Keratinocyte (primary cell): ENCODE results near the gene STPG2. TPM values are rescaled to one million over a fixed set of nuclear protein-coding genes. Genes with fewer than 3 reads are reported as not detected.

Experiments used
- DNase-seq: peaks from one replicate; pipeline ENCODE4 v3.0.0-alpha.2; 2011; ENCODE audit warnings: low read depth, missing footprints, low spot score
- FAIRE-seq: peaks from 2 replicates; lab custom pipeline; 2011; peaks lifted over from hg19 to GRCh38; lab: Jason Lieb, UNC
- H2AFZ ChIP-seq: 2 replicates; pipeline ENCODE4 v1.6.0; 2012; ENCODE audit warnings: low read length, control low read depth, inconsistent platforms; ENCODE audit not compliant: control insufficient read depth
- H3K27ac ChIP-seq: 2 replicates; pipeline ENCODE4 v1.5.1; 2011; ENCODE audit warnings: low read length; ENCODE audit not compliant: control insufficient read depth, insufficient read depth
- H3K27me3 ChIP-seq: 3 replicates; pipeline ENCODE4 v1.6.0; 2011; ENCODE audit warnings: low read length; ENCODE audit not compliant: control insufficient read depth, insufficient read depth; ENCODE audit errors: extremely low read depth
- H3K36me3 ChIP-seq, 2 experiments: 2 replicates in 1 of 2; 3 replicates in 1 of 2; pipeline ENCODE4 v1.5.1; 2011; ENCODE audit warnings: low read length in 2 of 2, mild to moderate bottlenecking in 1 of 2; ENCODE audit not compliant: control insufficient read depth in 2 of 2, insufficient read depth in 2 of 2; ENCODE audit errors: extremely low read depth in 1 of 2
- H3K4me1 ChIP-seq: 3 replicates; pipeline ENCODE4 v1.5.1; 2011; ENCODE audit warnings: low read length; ENCODE audit not compliant: control insufficient read depth, insufficient read depth; ENCODE audit errors: extremely low read depth
- H3K4me2 ChIP-seq: 3 replicates; pipeline ENCODE4 v1.6.0; 2011; ENCODE audit warnings: low read depth, low read length; ENCODE audit not compliant: control insufficient read depth, insufficient read depth; ENCODE audit errors: extremely low read depth
- H3K4me3 ChIP-seq, 3 experiments: fragments of 200-600 bp in 1 of 3; sonication (generic) in 1 of 3; 2 replicates in 2 of 3; 3 replicates in 1 of 3; pipeline ENCODE4 v1.5.1; 2011 to 2016; ENCODE audit warnings: low read length in 3 of 3, mild to moderate bottlenecking in 3 of 3, control low read depth in 2 of 3, inconsistent platforms in 1 of 3, low read depth in 1 of 3, mixed read lengths in 1 of 3, mixed run types in 1 of 3, moderate library complexity in 1 of 3; ENCODE audit not compliant: control insufficient read depth in 2 of 3, insufficient read depth in 2 of 3; ENCODE audit errors: extremely low read depth in 1 of 3
- H3K79me2 ChIP-seq: 2 replicates; pipeline ENCODE4 v1.6.0; 2012; ENCODE audit warnings: low read length; ENCODE audit not compliant: control insufficient read depth, insufficient read depth
- H3K9ac ChIP-seq: 3 replicates; pipeline ENCODE4 v1.6.0; 2011; ENCODE audit warnings: low read length; ENCODE audit not compliant: control insufficient read depth, insufficient read depth; ENCODE audit errors: extremely low read depth
- H3K9me1 ChIP-seq: 3 replicates; pipeline ENCODE4 v1.6.0; 2011; ENCODE audit warnings: low read length; ENCODE audit not compliant: control insufficient read depth, insufficient read depth; ENCODE audit errors: extremely low read depth
- H3K9me3 ChIP-seq: 2 replicates; pipeline ENCODE4 v1.5.1; 2012; ENCODE audit warnings: low read depth, low read length; ENCODE audit not compliant: control insufficient read depth
- H4K20me1 ChIP-seq: 3 replicates; pipeline ENCODE4 v1.6.0; 2011; ENCODE audit warnings: low read length; ENCODE audit not compliant: control insufficient read depth, insufficient read depth; ENCODE audit errors: extremely low read depth
- CTCF ChIP-seq, 3 experiments: IDR thresholded peaks in 1 of 3; conservative IDR thresholded peaks in 1 of 3; optimal IDR thresholded peaks in 1 of 3; 2 replicates in 2 of 3; 3 replicates in 1 of 3; pipeline versions ENCODE3 to v1.5.1; 2011; ENCODE audit warnings: low read length in 3 of 3, mild to moderate bottlenecking in 3 of 3, moderate library complexity in 2 of 3, control low read depth in 1 of 3, inconsistent platforms in 1 of 3; ENCODE audit not compliant: insufficient read depth in 2 of 3; ENCODE audit errors: extremely low read depth in 1 of 3
- EZH2 ChIP-seq: IDR thresholded peaks from one replicate; pipeline ENCODE4 v1.6.1; 2012; ENCODE audit warnings: inconsistent platforms, mild to moderate bottlenecking, low read length, moderate library complexity
- dilution Hi-C: fragments of 300-500 bp; cut with MboI; formaldehyde crosslinking; loops from one replicate; pipeline ENCODE4 v1.7.0; 2020; ENCODE audit warnings: low sequenced_read_pairs; ENCODE audit not compliant: extremely low pct_ligation_motif_present
- polyA plus RNA-seq, 5 experiments: library from polyadenylated mRNA; depleted of rRNA in 3 of 5; stranded (reverse) in 3 of 5; stranded (forward) in 1 of 5; unstranded in 1 of 5; fragments of >200 nt; gene quantifications; 1 replicate in 1 of 5; 2 replicates in 3 of 5; 3 replicates in 1 of 5; pipeline versions ENCODE4 v1.2.1 to v1.2.3, GENCODE V29; 2011 to 2012; ENCODE audit warnings: missing spikeins in 2 of 5, low read depth in 1 of 5, low replicate concordance in 1 of 5

The STPG2 gene
- polyA plus RNA-seq, 1 donor (not counting 4 experiments of a cell fraction or from before 2014, with no cell fraction given), result 0.07 TPM

- dilution Hi-C loops, result no loop called here
- no peak for FAIRE-seq
- Histone ChIP-seq H3K9me1 (no peaks in the 10 kb centered on the region), H3K9ac (no peak overlapping the region), H3K27ac (no peak overlapping the region), H3K4me2 (peak overlapping the region; percentile 20), H3K9me3 (no peaks in the 10 kb centered on the region), H3K4me1 (peaks cover 13% of the 10 kb centered on the region), H3K36me3 (no peaks in the 10 kb centered on the region), H4K20me1 (no peaks in the 10 kb centered on the region), H2AFZ (peak overlapping the region; percentile 77), H3K4me3 (no peak overlapping the region), H3K27me3 (no peaks in the 10 kb centered on the region), H3K79me2 (no peaks in the 10 kb centered on the region)
- TF ChIP-seq EZH2 (no peak), CTCF (optimal IDR thresholded peaks at IDR 0.05 in 1 of 3, IDR thresholded peaks at IDR 0.05 in 1 of 3, conservative IDR thresholded peaks at IDR 0.05 in 1 of 3; ENCODE audit: extremely low read depth in 1 of 3, insufficient read depth in 2 of 3, low read length in 3 of 3) (no peak)
- DNase-seq, result no peak
Measured at GRCh38 chr4:98093662-98094061, 49.6 kb downstream of the STPG2 start.

GRCh38 chr4:98092833-98093439 lies 50.3 kb downstream of the STPG2 start:
- H3K9ac ChIP-seq, result no peak overlapping the region
- no peaks in the 10 kb centered on the region for H4K20me1 ChIP-seq
- H2AFZ ChIP-seq, result no peak overlapping the region
- peak in 2 of 3 experiments; percentile 41 to 43 for TF ChIP-seq CTCF (optimal IDR thresholded peaks at IDR 0.05 in 1 of 3, IDR thresholded peaks at IDR 0.05 in 1 of 3, conservative IDR thresholded peaks at IDR 0.05 in 1 of 3; ENCODE audit: extremely low read depth in 1 of 3, insufficient read depth in 2 of 3, low read length in 3 of 3)
- no peak for TF ChIP-seq EZH2
- H3K9me1 ChIP-seq, result no peaks in the 10 kb centered on the region
- H3K27me3 ChIP-seq, result no peaks in the 10 kb centered on the region
- dilution Hi-C loops, result no loop called here
- no peak for FAIRE-seq
- peaks cover 13% of the 10 kb centered on the region for H3K4me1 ChIP-seq
- H3K36me3 ChIP-seq, result no peaks in the 10 kb centered on the region
- H3K4me3 ChIP-seq, result no peak overlapping the region
- DNase-seq, result no peak
- H3K27ac ChIP-seq, result no peak overlapping the region
- no peak overlapping the region for H3K4me2 ChIP-seq
- H3K9me3 ChIP-seq, result no peaks in the 10 kb centered on the region
- no peaks in the 10 kb centered on the region for H3K79me2 ChIP-seq
